NCI-H146 treated with DMSO at 0.1 percent for 48 hours (cell line): ENCODE data around the gene BLMH.
A peak's percentile ranks its signal among the peaks of the same experiment; 100 is the strongest.

Experiments used
- DNase-seq: peaks from one replicate; lab custom pipeline; 2025; ENCODE audit not compliant: unreplicated experiment; lab: John Stamatoyannopoulos, UW

BLMH gene

GRCh38 chr17:30308406-30308805, 16.7 kb upstream of the BLMH start:
- no peak for DNase-seq

DNA sequence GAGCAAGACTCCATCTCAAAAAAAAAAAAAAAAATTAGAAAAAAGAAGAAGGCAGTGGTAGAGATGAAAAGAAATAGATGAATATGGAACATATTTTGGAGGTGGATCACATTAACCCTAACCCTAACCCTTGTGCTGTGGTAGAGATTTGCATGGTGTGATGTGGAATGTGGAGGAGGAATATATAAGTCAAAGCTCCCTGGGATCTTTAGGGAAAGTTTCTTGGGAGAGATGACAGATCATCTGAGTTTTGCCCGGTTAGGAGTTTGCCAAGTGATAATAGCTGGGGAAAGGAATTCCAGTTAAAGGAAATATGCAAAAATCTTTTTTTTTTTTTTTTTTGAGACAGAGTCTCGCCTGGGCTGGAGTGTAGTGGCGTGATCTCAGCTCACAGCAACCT, 13.0 kb upstream of the BLMH start:
- DNase-seq = no peak

DNA sequence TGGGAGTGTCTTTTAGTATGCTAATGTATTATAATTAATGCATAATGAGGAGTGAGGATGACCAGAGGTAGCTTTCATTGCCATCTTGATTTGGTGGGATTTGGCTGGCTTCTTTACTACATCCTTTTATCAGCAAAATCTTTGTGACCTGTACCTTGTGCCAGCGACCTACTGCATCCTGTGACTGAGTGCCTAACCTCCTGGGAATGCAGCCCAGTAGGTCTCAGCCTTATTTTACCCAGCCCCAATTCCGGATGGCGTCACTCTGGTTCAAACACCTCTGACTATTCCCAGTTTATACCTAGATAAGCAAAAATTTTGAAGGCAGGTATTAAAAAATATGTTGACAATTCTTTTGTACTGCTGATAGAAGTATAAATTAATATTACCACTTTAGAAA, 10.5 kb upstream of the BLMH start:
- DNase-seq = no peak

DNA sequence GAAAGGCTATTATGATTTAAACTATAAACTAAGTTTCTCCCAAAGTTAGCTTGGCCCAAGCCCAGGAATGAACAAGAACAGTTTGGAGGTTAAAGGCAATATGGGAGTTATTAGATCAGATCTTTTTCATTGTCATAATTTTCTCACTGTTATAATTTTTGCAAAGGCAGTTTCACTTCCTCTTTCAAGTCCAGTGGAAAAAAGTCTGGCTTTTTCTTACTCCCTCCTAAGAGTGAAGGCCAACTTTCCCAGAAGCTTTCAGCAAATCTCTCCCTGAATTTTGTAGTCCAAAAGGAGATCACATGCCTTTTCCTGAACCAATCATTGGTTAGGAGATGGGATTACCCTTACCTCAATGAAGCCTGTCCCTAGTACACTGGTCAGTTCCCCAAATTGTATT, 9.1 kb upstream of the BLMH start:
- no peak for DNase-seq

- DNase-seq = no peak
These were observed 7.3 kb upstream of the BLMH start for GRCh38 chr17:30299000-30299399.

- no peak for DNase-seq
These were observed 6.0 kb upstream of the BLMH start for GRCh38 chr17:30297715-30298114.

GRCh38 chr17:30296499-30297080, 4.8 kb upstream of the BLMH start:
- DNase-seq = no peak

GRCh38 chr17:30292286-30292858, 628 bp upstream of the BLMH start:
- DNase-seq = peak; percentile 54

- peak; percentile 29 for DNase-seq
These were observed 825 bp downstream of the BLMH start for GRCh38 chr17:30290696-30291542.

DNA sequence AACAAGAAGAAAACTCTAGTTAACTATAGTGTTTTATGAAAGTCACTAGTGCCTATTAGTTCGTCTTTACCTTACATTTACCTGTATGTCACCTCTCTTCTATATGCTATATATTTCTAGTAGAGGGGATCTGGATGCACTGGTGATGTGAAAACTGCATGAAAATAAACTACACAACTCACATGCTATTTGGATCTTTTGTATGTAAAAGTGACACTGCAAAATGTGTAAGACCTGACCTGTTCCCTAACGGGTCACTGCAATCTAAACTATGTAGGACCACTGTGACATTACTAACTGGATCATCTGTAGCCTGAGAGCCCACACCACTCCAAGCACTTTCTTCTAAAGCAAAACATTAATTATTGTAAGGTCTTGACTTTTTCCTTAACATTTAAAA, 1.7 kb downstream of the BLMH start:
- no peak for DNase-seq

DNA sequence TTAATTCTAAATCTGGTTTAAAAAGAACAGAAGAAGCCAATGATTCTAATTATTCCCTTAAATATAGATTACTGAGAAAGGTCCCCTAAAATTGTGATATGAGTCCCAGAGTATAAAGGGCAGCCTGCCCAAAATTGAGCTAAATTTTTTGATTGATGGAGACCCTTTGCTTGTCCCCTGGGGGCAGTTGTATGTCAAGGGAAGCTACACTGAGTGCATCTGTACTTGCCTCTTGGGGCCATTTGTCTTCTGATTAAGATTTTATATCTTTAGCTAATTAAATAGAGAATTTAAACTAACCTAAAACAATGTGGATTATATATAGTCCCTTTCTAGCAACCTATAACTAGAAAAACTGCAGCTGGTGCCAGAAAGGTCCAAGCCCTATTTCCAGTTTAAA, 12.6 kb downstream of the BLMH start:
- DNase-seq = no peak

- peak; percentile 2 for DNase-seq
These were observed 13.7 kb downstream of the BLMH start for GRCh38 chr17:30278032-30278431.

GRCh38 chr17:30275911-30276310, 15.8 kb downstream of the BLMH start:
- DNase-seq = no peak

DNA sequence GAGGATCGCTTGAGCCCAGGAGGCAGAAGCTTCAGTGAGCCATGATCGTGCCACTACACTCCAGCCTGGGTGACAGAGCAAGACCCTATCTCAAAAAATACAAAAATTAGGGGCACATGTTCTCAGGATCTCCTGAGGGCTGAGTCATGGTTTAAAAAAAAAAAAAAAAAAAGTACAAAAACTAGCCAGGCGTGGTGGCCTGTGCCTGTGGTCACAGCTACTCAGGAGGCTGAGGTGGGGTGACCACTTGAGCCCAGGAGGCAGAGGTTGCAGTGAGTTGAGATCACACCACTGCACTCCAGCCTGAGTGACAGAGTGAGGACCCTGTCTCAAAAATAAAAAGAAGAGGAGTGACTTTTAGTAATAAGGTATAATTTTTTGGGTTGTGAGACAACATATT, 16.9 kb downstream of the BLMH start:
- DNase-seq = no peak

- DNase-seq = no peak
These were observed 18.4 kb downstream of the BLMH start for GRCh38 chr17:30273373-30273772.

- DNase-seq = no peak
These were observed 20.6 kb downstream of the BLMH start for GRCh38 chr17:30271102-30271501.

- DNase-seq = no peak
These were observed 24.1 kb downstream of the BLMH start for GRCh38 chr17:30267625-30268024.

- DNase-seq = no peak
These were observed 28.0 kb downstream of the BLMH start for GRCh38 chr17:30263552-30264333.

GRCh38 chr17:30256756-30257506, 34.8 kb downstream of the BLMH start:
- no peak for DNase-seq

GRCh38 chr17:30254150-30254549, 37.6 kb downstream of the BLMH start:
- DNase-seq = no peak

DNA sequence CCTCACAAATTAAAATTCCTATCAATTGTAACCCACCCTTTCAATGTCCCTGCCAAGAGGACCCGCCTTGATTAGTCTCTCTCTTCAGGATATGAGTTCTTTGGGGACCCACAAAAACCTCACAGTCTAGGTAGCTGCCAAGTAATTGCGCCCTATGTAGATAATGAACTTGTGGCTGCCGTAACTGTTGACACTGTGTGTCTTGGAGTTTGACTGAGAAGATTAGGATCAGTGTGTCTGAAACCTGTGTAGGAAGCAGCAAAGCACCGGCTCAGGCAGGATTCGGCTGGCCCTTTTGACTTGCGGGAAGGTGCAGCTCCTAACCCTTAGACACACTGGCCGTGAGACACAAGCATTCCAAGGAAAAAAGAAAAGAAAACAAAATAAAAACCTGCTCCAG, 38.4 kb downstream of the BLMH start:
- no peak for DNase-seq
